HuH-7.5 (cell line): ENCODE data around the gene GTF2H2C.
A peak's percentile ranks its signal among the peaks of the same experiment; 100 is the strongest.
"Not testable (repeated sequence)": the region's sequence is repeated elsewhere in the genome, so short reads cannot be mapped to it uniquely, and the experiment has no call there.

ENCODE experiments used
- DNase-seq: peaks from one replicate; pipeline ENCODE4 v3.0.0; 2011; ENCODE audit warnings: low spot score

GTF2H2C gene

GRCh38 chr5:69559908-69560330 is at the start of gene GTF2H2C:
GTF2H2C (plus strand) TSS chr5:69560191; CDS start chr5:69565133, 4,942 bp downstream.
- DNase-seq, result not testable (repeated sequence)

- no peak for DNase-seq
Measured at GRCh38 chr5:69510694-69511093, 49.3 kb upstream of the GTF2H2C start.

GRCh38 chr5:69512740-69513260 is 47.2 kb upstream of the GTF2H2C start:
- no peak for DNase-seq

- DNase-seq, result not testable (repeated sequence)
Measured at GRCh38 chr5:69515570-69515969, 44.4 kb upstream of the GTF2H2C start.

- no peak for DNase-seq
Measured at GRCh38 chr5:69516769-69517168, 43.2 kb upstream of the GTF2H2C start.

GRCh38 chr5:69517763-69518212 is 42.2 kb upstream of the GTF2H2C start:
- peak; percentile 49 for DNase-seq

- DNase-seq, result no peak
Measured at GRCh38 chr5:69519285-69519684, 40.7 kb upstream of the GTF2H2C start.

- no peak for DNase-seq
Measured at GRCh38 chr5:69522035-69522434, 38.0 kb upstream of the GTF2H2C start.

GRCh38 chr5:69525490-69525889 is 34.5 kb upstream of the GTF2H2C start:
- no peak for DNase-seq

GRCh38 chr5:69526660-69527059 is 33.3 kb upstream of the GTF2H2C start:
- no peak for DNase-seq

GRCh38 chr5:69527128-69527770 is 32.7 kb upstream of the GTF2H2C start:
- no peak for DNase-seq

GRCh38 chr5:69528035-69528434 is 32.0 kb upstream of the GTF2H2C start:
- DNase-seq, result peak; percentile 18

GRCh38 chr5:69528609-69529008 is 31.4 kb upstream of the GTF2H2C start:
- no peak for DNase-seq

- DNase-seq, result no peak
Measured at GRCh38 chr5:69530561-69531405, 29.2 kb upstream of the GTF2H2C start.

- DNase-seq, result no peak
Measured at GRCh38 chr5:69531406-69531801, 28.6 kb upstream of the GTF2H2C start.

- not testable (repeated sequence) for DNase-seq
Measured at GRCh38 chr5:69537911-69538310, 22.1 kb upstream of the GTF2H2C start.

- DNase-seq, result not testable (repeated sequence)
Measured at GRCh38 chr5:69538735-69539134, 21.3 kb upstream of the GTF2H2C start.

- DNase-seq, result not testable (repeated sequence)
Measured at GRCh38 chr5:69541347-69541746, 18.6 kb upstream of the GTF2H2C start.

- DNase-seq, result not testable (repeated sequence)
Measured at GRCh38 chr5:69542838-69543618, 17.0 kb upstream of the GTF2H2C start.

- DNase-seq, result not testable (repeated sequence)
Measured at GRCh38 chr5:69544602-69545001, 15.4 kb upstream of the GTF2H2C start.

GRCh38 chr5:69560587-69561431 is 818 bp downstream of the GTF2H2C start:
- not testable (repeated sequence) for DNase-seq
